Measurements from ENCODE around the gene ZFC3H1. TPM values are rescaled to one million over a fixed set of nuclear protein-coding genes. Genes with fewer than 3 reads are reported as not detected.

The ZFC3H1 gene
- total and polyA plus RNA-seq, 2 of the 8 experiments (the other 6 are each of a cell fraction or from before 2014, with no cell fraction given) = 20.0 to 32.4 TPM

DNA sequence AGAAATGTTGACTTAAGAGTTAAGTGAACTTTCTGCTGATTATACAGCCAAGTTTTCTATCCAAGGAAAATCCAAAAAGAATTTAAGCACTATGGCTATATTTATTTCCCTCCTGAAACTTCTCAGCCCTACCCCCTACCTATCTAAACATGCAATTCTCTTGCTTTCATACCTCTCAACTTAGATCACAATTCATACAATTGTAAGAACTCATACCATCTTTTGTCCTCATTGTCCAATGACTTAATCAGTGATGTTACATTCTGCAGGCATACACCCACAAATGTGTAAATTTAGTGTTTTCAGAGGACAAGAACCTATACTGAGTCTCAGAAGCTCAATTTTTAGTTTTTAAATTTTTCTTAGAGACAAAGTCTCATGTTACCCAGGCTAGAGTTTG is 62.1 kb downstream of the ZFC3H1 start:
- DNase-seq (ENCODE audit: low read depth in 1 of 2, low spot score in 2 of 2) (no peak), FAIRE-seq (no peak)
- Histone ChIP-seq H3K4ac (replicated peaks; ENCODE audit: insufficient read length, low read depth, low read length) (no peak overlapping the region), H3K18ac (ENCODE audit: extremely low read depth, low read length) (no peak overlapping the region), H2BK12ac (ENCODE audit: low read depth, low read length) (no peak overlapping the region), H3K79me1 (ENCODE audit: low read depth, low read length) (no peaks in the 10 kb centered on the region), H3K23ac (ENCODE audit: insufficient read length) (no peak overlapping the region), H3K36me3 (ENCODE audit: control insufficient read depth in 2 of 4, insufficient read depth in 4 of 4, low read length in 3 of 4) (peaks cover 0 to 3% (median under 1%) of the 10 kb centered on the region in 4 experiments; a peak in 1 of 8 replicates), H2AK5ac (ENCODE audit: low read depth, low read length) (no peak overlapping the region), H2AFZ (ENCODE audit: low read length) (no peak overlapping the region), H3K23me2 (ENCODE audit: low read depth, low read length) (no peaks in the 10 kb centered on the region), H2BK20ac (ENCODE audit: low read length) (no peak overlapping the region), H4K5ac (ENCODE audit: insufficient read length, low read depth, low read length) (no peak overlapping the region), H3K4me2 (ENCODE audit: insufficient read depth in 1 of 2, low read depth in 2 of 2, low read length in 2 of 2) (no peak overlapping the region), H3K4me1 (replicated peaks in 1 of 4; ENCODE audit: control insufficient read depth in 3 of 4, insufficient read depth in 4 of 4, low read length in 3 of 4) (peaks cover 0 to 2% (median 0%) of the 10 kb centered on the region in 4 experiments; a peak in 2 of 7 replicates), H4K20me1 (replicated peaks in 1 of 2; ENCODE audit: control insufficient read depth in 1 of 2, insufficient read depth in 2 of 2, low read length in 2 of 2) (no peaks in the 10 kb centered on the region), H3K4me3 (ENCODE audit: extremely low read depth in 1 of 4, insufficient read depth in 2 of 4, low read depth in 3 of 4, low read length in 4 of 4) (no peak overlapping the region), H2BK120ac (replicated peaks; ENCODE audit: low read depth, low read length) (no peak overlapping the region), H2BK15ac (ENCODE audit: low read length) (no peak overlapping the region), H3K27ac (ENCODE audit: low read depth, low read length) (no peak overlapping the region), H2BK5ac (ENCODE audit: low read depth, low read length) (no peak overlapping the region), H3K56ac (replicated peaks; ENCODE audit: insufficient read length, low read depth, low read length) (no peak overlapping the region), H3K9ac (replicated peaks in 1 of 4; ENCODE audit: extremely low read depth in 1 of 4, low read depth in 3 of 4, low read length in 3 of 4) (no peak overlapping the region), H3K79me2 (ENCODE audit: control insufficient read depth in 1 of 2, insufficient read depth in 2 of 2, low read length in 2 of 2) (no peaks in the 10 kb centered on the region), H4K91ac (replicated peaks; ENCODE audit: insufficient read length, low read length) (no peak overlapping the region), H3K27me3 (replicated peaks in 1 of 4; ENCODE audit: control insufficient read depth in 3 of 4, extremely low read depth in 1 of 4, insufficient read depth in 3 of 4, low read length in 3 of 4) (no peaks in the 10 kb centered on the region), H3K14ac (ENCODE audit: insufficient read length) (no peak overlapping the region), H4K8ac (ENCODE audit: extremely low read depth, insufficient read depth, low read length) (no peak overlapping the region), H3K9me3 (ENCODE audit: insufficient read depth in 2 of 2, low read depth in 1 of 2, low read length in 1 of 2) (no peaks in the 10 kb centered on the region)
- ChIA-PET CTCF (ENCODE audit: partially characterized antibody) (interaction anchor here (2.0 kb wide), 1 partner anchor 187 kb away, joined by 5 read pairs; no protein-coding TSS in a partner anchor), POLR2A (ENCODE audit: partially characterized antibody) (interaction anchor here (1.6 kb wide), 1 partner anchor 19 kb away, joined by 3 read pairs; no protein-coding TSS in a partner anchor)
- TF ChIP-seq EP300 (IDR thresholded peaks at IDR 0.05; ENCODE audit: borderline replicate concordance in 1 of 2, low read depth in 2 of 2, low read length in 2 of 2) = no peak
- no peak for TF ChIP-seq TAF1 (IDR thresholded peaks at IDR 0.05; ENCODE audit: low read depth, low read length)
- TF ChIP-seq KDM5A (IDR thresholded peaks at IDR 0.05; ENCODE audit: low read length) = no peak
- no peak for TF ChIP-seq SRF (IDR thresholded peaks at IDR 0.05; ENCODE audit: low read depth, low read length)
- no peak for TF ChIP-seq MAFK (IDR thresholded peaks at IDR 0.05; ENCODE audit: low read depth, low read length)
- TF ChIP-seq SUZ12 (IDR thresholded peaks at IDR 0.05; ENCODE audit: low read length) = no peak
- TF ChIP-seq, protein P1, sequence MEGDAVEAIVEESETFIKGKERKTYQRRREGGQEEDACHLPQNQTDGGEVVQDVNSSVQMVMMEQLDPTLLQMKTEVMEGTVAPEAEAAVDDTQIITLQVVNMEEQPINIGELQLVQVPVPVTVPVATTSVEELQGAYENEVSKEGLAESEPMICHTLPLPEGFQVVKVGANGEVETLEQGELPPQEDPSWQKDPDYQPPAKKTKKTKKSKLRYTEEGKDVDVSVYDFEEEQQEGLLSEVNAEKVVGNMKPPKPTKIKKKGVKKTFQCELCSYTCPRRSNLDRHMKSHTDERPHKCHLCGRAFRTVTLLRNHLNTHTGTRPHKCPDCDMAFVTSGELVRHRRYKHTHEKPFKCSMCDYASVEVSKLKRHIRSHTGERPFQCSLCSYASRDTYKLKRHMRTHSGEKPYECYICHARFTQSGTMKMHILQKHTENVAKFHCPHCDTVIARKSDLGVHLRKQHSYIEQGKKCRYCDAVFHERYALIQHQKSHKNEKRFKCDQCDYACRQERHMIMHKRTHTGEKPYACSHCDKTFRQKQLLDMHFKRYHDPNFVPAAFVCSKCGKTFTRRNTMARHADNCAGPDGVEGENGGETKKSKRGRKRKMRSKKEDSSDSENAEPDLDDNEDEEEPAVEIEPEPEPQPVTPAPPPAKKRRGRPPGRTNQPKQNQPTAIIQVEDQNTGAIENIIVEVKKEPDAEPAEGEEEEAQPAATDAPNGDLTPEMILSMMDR (IDR thresholded peaks at IDR 0.05; ENCODE audit: control extremely low read depth in 1 of 3, insufficient read depth in 1 of 3, low read depth in 1 of 3, low read length in 3 of 3) = no peak
- no peak for TF ChIP-seq RXRA (IDR thresholded peaks at IDR 0.05; ENCODE audit: insufficient read depth, low read depth, low read length)
- TF ChIP-seq ASH2L (IDR thresholded peaks at IDR 0.05; ENCODE audit: low read length) = no peak
- no peak for TF ChIP-seq NRF1 (IDR thresholded peaks at IDR 0.05; ENCODE audit: low read depth, low read length)
- TF ChIP-seq JUND (IDR thresholded peaks at IDR 0.05; ENCODE audit: low read length) = no peak
- no peak for TF ChIP-seq ZNF274 (IDR thresholded peaks at IDR 0.05; ENCODE audit: borderline replicate concordance, extremely low read depth, low read length)
- no peak for TF ChIP-seq SP4 (IDR thresholded peaks at IDR 0.05; ENCODE audit: low read length)
- no peak for TF ChIP-seq TBP (IDR thresholded peaks at IDR 0.05; ENCODE audit: low read depth, low read length)

Measured in H1 (cell line).